Spleen (tissue), 7 donors: Measurements from ENCODE around the gene EXOC6B.

Source experiments
- CTCF ChIP-seq, 11 experiments: fragments of 200-600 bp in 7 of 11; fragments of 450-650 bp in 4 of 11; sonication (generic) in 4 of 11; IDR thresholded peaks in 8 of 11; conservative IDR thresholded peaks in 3 of 11; 1 replicate in 7 of 11; 2 replicates in 4 of 11; pipeline versions ENCODE4 v1.4.0 to v1.8.0; 2016 to 2021; ENCODE audit warnings: antibody characterized with exemption in 11 of 11, inconsistent platforms in 4 of 11, mild to moderate bottlenecking in 1 of 11
- POLR2A ChIP-seq, 3 donors: fragments of 450-650 bp; IDR thresholded peaks; one replicate each; pipeline ENCODE4 v1.5.1; 2017; ENCODE audit warnings: antibody characterized with exemption in 3 of 3, mild to moderate bottlenecking in 1 of 3
- donor health status: DM: no; HTN: no; CAD: no; lungs with moderate emphysema.
- donor health status: DM: no; HTN: no; CAD: no.
- donor health status: DM: no; HTN: no; CAD: no.

GRCh38 chr2:72220170-72220569, 605.7 kb downstream of the EXOC6B start:
- TF ChIP-seq CTCF (IDR thresholded peaks at IDR 0.05 in 8 of 11, conservative IDR thresholded peaks at IDR 0.05 in 3 of 11) (no peak), POLR2A (IDR thresholded peaks at IDR 0.05) (no peak)
